Activated CD4-positive, alpha-beta T cell treated with anti-CD3 and anti-CD28 coated beads, Interleukin-2, amount 50 U/mL, for 16 hours (primary cell): ENCODE results near the gene MRPL44.

Experiments used
- DNase-seq: peaks from one replicate; pipeline ENCODE4 v3.0.0-alpha.2; 2020

MRPL44 gene

DNA sequence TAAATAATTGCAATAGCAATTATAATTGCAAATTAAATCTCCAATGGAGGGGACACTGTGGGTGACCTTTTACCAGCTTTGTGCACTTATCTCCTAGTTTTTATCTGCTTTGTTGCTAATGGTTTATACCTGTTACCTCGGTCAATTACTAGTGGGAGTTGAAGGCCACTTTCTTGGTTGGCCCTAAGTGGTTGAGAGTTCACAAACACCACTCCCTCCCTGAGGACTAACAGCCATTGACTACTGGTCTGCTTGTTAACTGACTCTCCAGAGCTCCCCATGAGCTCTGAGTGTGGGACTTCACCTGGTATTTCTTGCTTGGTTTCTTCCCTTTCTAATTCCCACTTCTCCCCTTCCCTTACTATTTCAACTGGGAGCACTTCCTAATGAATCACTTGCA, 54.6 kb downstream of the MRPL44 start:
- DNase-seq = no peak

DNA sequence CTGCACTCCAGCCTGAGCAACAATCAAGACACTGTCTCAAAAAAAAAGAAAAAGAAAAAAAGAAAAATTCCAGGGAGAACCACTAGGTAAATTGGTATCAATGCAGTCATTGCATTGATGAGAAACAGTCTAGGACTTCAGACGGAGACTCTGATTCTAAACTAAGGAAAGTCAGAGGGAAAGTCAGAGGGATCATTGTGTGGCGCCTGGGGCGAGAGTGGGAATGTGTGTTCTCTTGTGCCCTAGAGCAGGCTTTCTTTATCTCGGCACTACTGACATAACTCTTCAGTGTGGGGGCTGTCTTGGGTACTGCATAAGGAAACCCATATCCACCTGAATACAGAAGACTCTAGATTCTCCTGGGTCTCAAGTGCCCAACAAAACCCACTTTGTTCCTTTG, 57.1 kb downstream of the MRPL44 start:
- DNase-seq = no peak

DNA sequence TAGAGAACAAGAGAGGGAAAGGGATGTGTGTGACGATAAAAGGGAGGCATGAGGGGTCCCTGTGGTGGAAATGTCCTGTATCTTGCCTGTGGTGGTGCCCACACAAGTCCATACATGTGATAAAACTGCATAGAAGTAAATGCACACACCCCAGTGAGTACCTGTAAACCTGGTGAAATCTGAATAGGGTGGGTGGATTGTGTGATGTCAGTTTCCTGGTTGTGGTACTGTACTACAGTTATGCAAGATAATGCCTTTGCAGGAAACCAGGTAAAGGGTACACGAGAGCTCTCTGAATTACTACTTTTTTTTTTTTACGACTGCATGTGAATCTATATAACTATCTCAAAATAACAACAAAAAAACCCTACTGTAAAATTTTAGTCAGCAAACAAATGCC, 59.7 kb downstream of the MRPL44 start:
- no peak for DNase-seq
